NCI-H128 (cell line): ENCODE data around the gene MAGI3.

ENCODE experiments used
- DNase-seq: peaks from one replicate; lab custom pipeline; 2025; ENCODE audit not compliant: unreplicated experiment; lab: John Stamatoyannopoulos, UW

The MAGI3 gene

DNA sequence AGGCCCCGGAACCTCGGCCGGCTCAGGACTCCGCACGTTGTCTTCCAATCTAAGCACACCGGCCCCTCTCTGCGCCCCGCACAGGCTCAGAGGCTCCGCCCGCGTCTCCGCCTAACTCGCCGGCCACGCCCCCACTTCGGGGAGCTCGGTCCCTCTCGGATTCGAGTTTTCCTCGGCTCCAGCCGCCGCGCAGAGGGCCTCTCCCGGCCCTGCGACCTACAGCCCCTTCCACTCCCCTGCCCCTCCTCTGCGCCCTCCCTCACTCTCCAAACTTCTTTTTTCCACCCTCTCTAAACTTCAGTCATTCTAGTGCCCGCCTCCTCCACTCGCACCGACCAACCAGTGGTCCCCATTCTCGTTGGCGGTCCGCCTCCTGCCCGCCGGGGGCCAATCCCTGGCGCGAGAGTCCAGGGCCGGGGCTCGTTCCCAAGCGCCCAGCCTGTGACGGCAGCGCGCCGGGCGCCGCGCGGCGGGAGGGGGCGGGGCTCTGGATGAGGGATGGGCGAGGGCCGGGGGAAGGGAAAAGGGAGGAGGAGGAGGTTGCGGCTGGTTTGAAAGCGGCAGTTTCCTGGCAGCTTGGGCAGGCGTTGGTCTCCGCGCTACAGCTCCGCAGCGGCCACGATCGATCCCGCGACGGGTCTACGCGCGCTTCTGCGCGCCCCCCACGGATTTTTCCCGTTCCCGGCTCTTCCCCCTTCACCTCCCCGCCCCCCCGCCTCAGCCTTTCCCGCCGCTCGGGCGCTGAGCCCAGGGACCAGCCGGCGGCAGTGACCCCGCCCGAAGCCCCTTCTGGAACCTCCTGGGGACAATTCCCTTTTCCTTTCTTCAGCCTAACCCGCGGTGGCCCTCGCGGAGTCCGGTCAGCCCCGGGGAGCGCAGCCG lies at the start of gene MAGI3:
TSS of gene MAGI3 (plus strand) at position 563 of the 882 bp plus-strand sequence. CDS start 519 bp downstream, outside the sequence.
- DNase-seq: peak; percentile 99

DNA sequence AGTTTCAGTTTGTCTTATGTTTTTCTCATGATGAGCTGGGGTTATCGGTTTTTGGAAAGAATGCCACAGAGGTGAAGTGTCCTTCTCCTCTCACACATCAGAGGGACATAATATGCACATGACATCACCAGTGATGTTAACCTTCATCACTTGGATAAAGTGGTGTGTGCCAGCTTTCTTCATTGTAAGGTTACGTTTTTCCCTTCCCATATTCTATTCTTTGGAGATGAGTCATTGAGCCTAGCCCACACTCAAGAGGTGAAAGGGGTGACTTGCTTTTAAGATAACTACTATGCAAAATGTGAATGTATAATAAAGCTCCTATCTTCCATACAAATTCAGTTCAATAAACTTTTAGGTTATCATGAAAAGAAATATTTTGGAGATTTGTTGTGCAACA lies 36.7 kb upstream of the MAGI3 start:
- no peak for DNase-seq

DNA sequence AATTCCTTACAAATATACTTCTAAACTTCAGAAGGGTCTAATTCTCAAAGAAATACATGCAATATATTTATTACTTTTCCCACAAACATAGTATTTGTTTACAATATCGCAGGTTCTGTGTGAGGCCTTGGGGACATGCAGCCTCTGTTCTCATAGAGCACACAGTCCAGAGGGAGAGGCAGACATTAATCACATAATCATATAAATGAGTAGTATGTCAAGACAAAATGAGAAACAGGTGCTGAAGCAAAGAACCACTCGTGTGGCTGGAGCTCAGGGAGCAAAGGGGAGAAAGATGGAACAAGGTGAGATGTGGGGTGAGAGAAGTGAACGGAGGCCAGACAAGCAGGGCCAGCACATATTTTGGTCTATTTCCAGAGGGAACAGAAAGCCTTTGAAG lies 26.4 kb upstream of the MAGI3 start:
- no peak for DNase-seq

DNA sequence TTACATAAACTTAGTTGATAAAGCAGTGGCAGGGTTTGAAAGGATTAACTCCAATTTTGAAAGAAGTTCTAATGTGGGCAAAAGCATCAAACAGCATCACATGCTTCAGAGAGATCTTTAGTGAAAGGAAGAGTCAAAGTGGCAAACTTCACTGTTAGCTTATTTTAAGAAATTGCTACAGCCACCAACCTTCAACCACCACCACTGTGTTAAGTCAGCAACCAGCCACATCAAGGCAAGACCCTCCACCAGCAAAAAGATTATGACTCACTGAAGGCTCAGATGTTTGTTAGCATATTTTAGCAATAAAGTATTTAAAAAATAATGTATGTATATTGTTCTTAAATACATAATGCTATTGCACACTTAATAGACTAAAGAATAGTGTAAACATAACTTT lies 21.3 kb upstream of the MAGI3 start:
- no peak for DNase-seq

DNA sequence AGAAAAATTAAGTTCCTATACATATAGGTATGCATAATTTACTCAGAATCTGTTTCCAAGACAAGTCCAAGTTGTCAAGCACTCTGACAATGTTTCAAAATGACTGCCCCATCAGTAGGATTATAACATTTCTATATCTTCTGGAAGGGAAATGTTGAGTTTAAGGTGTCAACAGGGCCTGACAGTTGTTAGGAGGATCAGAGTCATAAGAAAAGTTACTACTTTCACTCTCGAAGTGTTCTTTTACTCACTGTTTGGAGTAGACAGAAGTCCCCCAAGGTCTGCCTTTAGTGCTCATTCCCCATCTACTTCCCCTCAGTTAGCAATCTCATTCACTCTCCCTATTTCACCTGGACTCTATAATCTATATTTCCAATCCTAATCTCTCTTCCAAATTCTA lies 20.6 kb upstream of the MAGI3 start:
- no peak for DNase-seq

DNA sequence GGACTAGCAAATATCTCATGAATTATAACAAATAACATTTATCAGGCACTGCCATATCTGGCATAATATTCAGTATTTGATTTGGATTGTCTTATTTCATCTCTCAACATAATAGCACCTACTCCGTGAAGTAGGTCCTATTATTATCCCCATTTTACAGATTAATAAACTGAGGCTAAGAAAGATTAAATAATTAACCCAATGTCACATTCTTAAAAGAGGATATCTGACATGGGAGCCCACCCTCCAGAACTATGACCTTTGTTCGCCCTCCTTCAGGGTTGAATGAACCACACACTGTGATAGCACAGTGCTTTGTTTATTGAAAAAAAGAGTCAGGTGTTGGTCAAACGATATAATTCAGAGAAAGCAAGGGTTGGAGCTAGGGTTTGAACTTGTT lies 19.4 kb upstream of the MAGI3 start:
- no peak for DNase-seq

DNA sequence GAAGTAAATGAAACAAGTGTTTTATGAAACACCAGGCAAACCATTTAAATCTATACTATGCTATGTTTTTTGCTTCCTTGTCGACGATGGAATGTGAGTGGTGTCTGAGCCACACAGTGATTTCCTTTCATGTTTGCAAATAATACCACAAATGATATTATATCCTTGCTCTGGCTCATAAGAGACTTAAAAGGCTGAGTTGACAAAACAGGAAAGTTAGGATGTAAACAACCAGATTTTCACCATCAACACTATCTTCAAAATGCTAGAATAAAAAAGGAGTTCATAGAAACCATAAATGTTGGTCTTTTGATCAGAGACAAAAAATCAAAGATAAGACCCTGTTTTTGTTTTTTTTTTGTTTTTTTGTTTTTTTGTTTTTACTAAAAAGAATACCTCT lies 17.8 kb upstream of the MAGI3 start:
- DNase-seq: no peak

DNA sequence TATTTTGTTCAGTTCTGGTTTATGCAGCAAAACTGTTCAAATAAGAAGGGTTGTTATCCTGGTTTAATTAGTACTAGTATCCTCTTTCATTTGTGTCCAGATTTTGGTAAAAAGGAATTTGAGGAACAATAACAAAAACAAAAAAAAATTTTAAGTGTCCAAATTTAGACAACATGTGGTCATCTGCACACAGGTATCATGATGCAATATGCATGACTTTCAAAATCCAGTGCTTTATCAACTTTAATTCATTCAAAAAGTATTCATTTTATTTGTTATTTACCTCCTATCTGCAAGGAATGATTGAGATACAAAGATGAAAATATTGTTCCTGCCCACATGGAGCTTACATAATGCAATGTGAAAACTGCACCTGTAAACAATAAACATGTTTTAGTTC lies 16.7 kb upstream of the MAGI3 start:
- DNase-seq: no peak

DNA sequence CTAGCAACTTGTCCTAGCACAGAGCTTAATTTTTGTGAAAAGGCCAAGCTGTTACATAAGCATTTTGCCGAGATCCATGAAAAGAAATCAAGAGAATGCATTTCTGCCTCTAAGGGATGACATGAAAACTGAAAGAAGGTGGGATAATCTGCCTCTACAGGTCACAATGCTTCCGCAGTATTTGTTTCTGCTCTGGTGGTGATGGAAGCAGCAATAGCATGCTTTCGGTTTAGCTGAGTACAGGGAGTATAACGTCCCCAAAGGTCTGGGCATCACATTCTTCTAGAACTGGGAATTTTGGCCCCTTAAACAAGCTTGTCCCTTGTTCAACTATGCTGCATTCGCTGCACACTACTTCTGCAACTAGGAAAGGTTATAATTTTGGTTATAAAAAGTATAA lies 14.4 kb upstream of the MAGI3 start:
- no peak for DNase-seq

DNA sequence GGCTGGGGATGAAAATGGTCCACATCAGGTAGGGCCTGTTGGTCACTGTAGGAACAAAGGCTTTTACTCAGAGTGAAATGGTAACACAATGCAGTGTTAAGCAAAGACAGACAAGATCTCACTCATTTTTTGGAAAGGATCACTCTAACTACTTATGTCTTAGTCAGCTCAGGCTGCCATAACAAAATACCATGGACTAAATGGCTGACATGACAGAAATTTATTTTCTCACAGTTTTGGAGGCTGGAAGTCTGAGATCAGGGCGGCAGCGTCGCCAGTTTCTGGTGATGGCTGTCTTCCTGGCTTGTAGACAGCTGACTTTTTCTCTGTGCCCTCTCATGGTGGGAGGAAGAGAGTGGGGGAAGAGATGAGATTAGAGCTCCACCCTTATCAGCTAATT lies 10.2 kb upstream of the MAGI3 start:
- DNase-seq: no peak

DNA sequence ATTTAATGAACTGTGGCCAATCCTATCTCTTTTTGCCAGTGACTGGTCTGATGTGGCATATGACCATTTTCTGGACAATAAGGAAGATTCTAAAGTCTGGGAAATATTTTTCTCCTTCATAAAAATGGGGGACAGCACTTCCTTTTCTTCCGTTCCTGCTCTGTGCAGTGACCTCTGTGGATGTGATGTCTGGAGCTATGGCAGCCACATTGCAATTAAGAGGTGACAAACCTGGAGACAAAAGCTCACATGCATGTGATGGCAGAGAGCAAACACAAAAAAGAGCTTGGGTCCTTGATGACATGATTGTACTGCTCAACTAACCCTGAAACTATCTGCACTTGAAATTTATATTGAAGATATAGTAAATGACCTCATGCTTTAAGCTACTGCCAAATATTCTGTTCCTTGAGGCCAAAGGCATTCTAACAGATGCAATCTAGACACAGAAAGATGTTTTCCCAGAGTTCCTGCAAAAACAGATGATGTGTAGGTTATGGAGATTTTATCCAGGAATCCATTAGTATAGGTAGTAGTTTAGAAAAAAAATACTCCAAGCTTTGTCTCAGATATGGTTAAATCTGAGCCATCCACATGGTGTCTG lies 2.2 kb upstream of the MAGI3 start:
- no peak for DNase-seq

DNA sequence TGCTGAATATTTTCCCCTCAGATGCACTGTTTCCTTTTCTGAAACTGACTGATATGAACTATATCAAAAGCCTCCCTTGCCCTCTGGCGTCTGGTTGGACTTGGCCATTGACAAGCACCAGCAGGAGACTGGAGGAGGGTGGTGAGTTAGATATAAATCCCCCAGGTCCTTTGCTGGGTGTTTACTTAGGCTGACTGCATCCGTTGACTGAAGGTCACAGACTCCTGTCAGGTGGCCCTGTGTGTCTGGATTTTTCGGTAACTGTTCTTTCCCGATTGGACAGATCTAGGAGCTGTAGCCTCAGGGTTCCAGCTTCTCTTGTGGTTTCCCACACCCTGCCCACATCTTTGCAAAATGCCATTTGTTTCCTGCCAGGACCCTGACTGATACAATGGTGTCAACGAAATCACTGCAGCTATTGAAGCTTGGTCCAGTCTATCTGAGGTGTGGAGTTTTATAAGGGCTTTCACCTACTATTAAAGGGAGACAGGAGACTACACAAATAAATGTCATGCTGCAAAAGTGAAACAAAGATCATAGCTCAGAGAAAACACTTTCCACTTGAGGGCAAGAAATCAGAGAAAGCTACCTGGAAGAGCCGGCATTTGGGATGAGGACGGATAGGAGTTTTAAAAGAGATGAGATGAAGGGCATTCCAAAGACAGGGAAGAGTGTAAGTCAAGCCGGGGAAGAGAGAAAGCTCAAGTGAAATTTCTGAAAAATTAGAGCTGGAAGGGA lies 1.5 kb upstream of the MAGI3 start:
- no peak for DNase-seq

DNA sequence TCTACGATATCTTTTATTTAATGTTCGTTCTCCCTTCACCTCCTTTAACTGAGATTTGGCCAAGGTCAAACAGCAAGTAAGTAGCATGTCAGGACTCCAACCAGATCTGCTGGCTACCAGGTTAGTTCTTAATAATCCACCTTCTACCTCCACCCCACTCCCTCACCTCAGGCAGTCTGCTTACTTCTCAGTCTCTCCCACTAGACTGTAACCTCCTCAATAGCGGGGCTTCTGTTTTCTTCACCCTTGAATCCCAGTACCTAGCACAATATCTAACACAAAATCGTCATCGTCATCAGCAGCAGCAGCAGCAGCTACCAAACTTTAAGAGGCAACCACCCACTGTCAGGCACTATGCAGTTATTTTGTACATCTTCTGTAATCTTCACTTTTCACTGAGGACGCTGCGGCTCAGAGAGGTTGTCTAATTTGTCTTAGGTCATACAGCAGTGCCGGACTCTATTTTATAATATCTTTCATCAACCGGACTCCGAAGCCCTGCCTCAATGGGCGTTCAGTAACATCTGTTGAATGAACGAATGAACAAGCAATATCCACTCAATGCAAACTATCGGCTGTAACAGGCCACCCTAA lies 859 bp upstream of the MAGI3 start:
- DNase-seq: no peak

DNA sequence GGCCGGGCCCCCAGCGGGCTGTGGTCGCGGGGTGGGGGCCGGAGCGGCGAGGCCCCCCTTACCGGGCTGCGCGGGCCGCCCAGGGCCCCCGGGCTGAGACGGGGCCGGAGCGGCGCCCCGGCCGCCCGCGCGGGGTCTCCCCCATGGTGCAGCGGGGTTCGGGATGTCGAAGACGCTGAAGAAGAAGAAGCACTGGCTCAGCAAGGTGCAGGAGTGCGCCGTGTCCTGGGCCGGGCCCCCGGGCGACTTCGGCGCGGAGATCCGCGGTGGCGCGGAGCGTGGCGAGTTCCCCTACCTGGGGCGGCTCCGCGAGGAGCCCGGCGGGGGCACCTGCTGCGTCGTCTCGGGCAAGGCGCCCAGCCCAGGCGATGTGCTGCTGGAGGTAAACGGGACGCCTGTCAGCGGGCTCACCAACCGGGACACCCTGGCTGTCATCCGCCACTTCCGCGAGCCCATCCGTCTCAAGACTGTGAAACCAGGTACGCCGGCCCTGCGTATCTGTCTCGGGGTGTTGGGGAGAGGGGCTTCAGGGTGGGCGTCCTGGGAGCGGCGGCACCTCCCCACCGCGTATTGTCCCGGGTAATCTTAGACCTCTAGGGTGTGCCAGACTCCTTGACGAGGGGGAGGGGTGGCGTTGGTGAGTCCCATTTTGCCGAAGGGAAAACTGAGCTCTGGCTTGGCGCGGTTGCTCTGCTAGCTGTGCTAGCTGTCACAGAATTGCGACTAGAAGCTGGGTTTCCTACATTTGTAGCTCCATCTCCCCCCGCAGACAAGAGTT lies 745 bp downstream of the MAGI3 start:
- DNase-seq: no peak

DNA sequence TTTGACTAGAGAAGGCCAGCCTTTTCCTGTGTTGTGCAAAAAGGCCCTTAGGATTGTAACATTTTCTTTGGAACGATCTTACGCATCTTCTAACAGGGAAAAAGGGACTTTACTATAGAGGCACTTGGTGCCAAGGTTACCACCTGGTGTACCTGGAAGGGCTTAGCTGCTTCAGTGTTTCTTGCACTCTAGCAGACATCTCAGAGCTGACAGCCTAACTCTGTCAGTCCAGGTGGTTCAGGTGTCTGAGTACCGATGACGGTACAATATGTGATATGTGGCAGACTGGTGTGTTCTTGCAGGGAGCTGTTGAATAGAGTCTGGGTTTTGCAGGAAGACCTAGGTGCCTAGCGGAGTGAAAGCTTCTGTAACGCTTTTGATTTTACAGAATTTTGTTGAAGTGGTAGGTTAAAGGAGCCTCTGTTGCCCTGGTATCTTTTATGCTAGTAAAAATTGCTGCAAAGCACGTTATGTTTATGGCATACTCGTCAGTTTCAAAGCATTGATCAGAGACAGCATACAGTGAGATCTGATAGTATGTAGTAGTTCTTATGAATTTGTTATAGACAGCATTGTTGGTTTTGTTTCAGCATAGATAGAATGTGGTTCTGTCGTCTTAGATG lies 1.4 kb downstream of the MAGI3 start:
- DNase-seq: peak; percentile 29

DNA sequence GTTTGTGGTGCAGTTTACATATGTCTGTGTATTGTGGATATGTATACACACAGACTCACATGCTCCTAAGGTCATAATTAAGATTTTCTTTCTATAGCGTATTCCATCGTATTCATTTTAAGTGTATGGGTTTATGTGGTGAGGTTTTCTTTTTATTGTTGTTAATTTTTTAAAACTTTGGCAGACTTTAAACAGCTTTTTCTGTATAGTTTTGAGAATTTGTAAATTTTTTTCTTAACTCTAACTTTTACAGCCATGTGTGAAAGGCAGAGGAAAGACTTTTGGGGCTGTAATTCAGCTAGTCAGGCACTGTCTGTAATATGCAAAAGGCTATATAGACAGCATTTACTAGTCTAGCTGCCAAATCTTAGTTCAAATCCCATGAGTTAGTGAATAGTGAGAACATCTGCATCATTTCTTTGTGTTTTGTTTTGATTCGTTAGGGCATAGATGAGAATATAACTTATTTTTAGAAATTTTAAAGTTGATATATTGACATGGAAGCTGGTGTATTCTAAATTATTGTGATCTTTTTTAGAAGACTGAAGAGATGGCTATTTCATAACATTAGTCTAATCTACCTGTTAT lies 2.3 kb downstream of the MAGI3 start:
- no peak for DNase-seq

DNA sequence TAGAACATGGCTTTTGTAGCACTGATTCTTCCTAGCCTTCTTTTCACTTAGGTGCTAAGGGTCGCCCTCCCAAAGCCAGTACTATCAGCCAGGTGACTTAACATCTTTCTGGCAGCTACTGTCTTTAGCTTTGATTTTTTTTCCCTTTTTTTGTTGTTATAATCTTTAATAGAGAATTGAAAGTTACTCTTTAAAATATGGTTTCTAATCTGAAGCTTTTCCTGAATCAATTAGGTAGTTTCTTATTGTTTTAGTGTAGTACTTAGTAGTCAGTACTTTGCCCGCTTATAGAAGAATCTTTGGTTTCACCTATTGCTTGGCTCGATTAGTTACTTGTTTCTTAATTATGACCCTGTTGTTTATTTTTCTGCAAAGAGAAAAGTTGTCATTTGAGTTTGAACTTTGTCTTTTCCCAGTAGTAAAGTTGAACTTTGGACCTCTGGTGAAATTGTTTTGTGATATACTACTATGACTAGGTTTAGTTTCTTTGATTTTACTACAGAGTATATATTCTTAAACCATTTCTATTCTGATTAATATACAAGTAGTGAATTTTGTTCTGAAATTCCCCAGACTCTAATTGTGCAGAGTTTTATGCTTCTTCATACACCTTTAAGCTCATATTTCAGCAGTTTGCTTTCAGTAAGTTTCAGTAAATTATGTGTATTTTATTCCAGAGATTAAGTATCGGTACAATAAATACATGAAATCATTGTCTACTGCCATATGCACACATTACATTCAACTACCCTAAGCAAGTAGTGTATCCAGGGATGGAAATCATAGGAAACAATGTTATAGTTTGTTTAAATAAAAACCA lies 3.9 kb downstream of the MAGI3 start:
- DNase-seq: no peak

DNA sequence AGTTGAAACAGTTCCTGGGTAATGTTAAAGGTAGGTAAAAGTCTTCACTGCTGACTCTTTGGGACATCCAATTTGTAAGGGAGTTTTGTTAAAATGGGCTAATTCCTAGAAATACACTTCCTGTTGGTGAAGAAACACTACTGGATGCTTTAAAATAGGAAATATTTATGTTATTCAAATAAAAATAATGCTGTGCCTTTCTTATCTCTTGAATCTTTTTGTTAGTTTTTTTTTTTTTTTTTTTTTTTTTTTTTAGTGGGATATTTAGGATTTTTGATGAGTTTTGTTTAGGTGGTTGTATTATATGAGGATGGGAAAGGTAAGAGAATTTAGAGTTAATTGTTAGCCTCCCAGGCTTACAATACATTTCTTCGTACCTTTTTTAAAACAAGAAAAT lies 4.5 kb downstream of the MAGI3 start:
- DNase-seq: no peak

DNA sequence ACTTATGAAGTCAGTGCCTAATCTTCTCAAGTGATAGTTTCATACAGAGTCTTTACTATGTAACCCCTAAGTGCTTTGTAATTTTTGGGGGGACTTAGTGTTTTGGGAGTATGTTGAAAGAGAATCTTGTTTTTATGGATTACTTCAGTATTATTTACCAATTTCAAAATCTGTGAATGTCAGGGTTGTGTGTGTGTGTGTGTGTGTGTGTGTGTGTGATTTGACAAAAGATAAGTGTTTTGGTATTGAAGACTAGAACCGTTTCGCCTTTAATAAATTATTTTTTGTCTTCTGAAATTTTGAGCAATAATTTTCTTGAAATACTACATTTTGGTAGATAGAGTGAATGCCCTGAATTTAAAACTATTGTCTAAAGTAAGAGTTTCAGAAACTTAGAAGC lies 5.8 kb downstream of the MAGI3 start:
- DNase-seq: no peak
